Measurements from ENCODE around the gene MYO18A.

DNA sequence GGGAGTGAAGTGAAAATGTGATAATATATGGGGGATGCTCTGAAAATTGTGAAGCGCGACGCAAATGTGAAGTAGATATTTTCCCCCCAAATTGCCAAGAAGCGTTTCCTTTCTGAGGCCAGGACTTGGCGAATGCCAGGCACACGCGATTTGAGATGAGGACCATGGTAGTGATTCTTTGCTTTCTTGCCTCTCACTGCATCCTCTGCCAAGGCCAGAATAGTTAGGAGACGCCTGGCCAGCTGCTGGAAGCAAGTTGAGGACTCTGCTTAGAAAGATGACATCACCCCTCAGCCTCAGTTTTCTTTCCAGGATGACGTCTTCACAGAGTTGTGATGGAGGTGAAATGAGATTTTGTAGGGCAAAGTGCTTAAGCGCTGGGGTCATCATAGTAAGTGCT lies 111.4 kb downstream of the MYO18A start:
- TF ChIP-seq, protein P1, sequence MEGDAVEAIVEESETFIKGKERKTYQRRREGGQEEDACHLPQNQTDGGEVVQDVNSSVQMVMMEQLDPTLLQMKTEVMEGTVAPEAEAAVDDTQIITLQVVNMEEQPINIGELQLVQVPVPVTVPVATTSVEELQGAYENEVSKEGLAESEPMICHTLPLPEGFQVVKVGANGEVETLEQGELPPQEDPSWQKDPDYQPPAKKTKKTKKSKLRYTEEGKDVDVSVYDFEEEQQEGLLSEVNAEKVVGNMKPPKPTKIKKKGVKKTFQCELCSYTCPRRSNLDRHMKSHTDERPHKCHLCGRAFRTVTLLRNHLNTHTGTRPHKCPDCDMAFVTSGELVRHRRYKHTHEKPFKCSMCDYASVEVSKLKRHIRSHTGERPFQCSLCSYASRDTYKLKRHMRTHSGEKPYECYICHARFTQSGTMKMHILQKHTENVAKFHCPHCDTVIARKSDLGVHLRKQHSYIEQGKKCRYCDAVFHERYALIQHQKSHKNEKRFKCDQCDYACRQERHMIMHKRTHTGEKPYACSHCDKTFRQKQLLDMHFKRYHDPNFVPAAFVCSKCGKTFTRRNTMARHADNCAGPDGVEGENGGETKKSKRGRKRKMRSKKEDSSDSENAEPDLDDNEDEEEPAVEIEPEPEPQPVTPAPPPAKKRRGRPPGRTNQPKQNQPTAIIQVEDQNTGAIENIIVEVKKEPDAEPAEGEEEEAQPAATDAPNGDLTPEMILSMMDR (IDR thresholded peaks at IDR 0.05; ENCODE audit: low read depth, low read length): no peak
- no peak for TF ChIP-seq EZH2phosphoT487 (IDR thresholded peaks at IDR 0.05; ENCODE audit: low read depth)
